DMS79 treated with DMSO at 0.1 percent for 48 hours (cell line): Measurements from ENCODE around the gene DVL1.

Experiments
- DNase-seq: peaks from one replicate; lab custom pipeline; 2025; lab: John Stamatoyannopoulos, UW

DVL1 gene

GRCh38 chr1:1298861-1299685, 50.1 kb downstream of the DVL1 start:
- no peak for DNase-seq

- DNase-seq, result no peak
These were observed 51.3 kb downstream of the DVL1 start for GRCh38 chr1:1297802-1298424.

- DNase-seq, result no peak
These were observed 52.9 kb downstream of the DVL1 start for GRCh38 chr1:1296070-1297061.

DNA sequence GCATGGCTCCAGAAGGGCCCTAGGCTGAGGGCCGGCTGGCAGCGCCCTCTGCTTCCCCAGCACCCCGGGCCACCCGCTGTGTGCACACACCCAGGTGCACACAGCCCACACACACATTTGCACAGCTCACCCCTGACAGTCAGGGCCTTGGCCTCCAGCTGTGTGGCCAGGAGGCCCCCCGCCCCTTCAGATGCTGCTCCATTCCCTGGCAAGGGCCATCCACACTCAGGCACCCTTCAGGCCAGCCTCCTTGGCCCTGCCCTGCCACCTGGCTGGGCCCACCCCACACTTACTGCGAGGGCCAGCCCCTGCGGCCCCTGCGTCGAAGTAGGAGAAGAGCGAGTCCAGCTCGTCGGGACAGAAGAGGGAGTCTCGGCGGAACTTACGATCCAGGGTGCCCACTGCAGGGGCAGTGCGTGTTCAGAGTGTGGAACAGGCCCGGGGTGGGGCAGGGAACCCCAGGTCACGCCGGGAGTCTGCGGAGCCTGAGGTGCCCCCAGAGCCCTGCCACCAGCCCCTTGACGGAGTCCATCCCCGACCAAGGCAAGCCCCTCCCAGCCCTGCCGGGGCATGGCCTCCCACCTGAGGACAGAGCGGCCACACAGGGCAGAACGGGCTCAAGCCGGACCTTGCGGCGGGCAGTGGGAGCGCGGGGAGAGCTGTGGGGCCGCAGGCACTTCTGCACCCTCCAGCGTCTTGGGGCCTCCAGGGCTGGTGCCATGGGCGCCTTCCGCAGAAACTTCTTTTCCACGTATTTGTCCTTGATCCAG, 53.9 kb downstream of the DVL1 start:
- DNase-seq, result no peak

- no peak for DNase-seq
These were observed 54.8 kb downstream of the DVL1 start for GRCh38 chr1:1294250-1294890.

DNA sequence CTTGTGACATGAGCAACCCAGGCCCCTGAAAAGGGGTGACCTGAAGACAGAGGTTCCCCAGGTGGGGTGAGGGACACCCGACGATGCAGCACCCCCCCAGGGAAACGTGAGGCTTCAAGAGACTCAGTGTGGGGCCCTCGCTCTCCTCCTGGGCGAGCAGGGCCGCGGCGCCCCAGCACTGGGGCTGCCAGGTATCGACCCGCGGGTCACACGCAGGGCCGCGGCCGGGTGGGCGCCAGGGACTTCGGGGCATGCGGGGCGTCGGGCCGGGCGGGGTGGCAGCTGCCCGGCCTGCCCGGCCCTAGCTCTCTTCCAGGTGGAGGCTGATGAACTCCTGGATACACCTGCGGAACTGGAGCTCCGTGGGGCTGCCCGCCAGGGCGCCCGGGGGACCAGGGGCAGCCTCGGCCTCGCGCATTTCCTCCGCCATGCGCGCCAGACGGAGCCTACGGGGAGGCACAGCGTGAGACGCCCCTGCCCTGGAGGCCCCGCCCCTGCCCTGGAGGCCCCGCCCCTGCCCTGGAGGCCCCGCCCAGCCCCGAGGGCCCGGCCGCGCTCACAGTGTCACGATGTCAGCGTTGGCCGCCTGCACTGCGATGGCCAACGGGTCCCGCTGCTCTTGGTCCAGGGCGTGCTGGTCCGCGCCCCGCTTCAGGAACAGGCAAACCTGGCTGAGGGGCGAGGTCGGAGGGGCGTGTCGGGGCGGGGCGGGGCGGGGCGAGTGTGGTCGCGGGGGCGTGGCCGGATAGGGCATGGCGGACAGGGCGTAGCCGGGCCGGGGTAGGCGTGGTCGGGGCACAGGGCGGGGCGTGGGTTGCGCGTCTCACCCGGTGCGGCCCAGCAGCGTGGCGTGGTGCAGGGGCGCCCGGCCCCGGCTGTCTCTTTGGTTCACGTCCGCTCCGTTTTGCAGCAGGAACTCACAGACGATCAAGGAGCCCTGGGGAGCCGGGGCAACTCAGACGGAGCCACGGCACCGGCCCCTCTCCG, 55.7 kb downstream of the DVL1 start:
- no peak for DNase-seq

GRCh38 chr1:1292851-1293250, 56.4 kb downstream of the DVL1 start:
- DNase-seq, result no peak

DNA sequence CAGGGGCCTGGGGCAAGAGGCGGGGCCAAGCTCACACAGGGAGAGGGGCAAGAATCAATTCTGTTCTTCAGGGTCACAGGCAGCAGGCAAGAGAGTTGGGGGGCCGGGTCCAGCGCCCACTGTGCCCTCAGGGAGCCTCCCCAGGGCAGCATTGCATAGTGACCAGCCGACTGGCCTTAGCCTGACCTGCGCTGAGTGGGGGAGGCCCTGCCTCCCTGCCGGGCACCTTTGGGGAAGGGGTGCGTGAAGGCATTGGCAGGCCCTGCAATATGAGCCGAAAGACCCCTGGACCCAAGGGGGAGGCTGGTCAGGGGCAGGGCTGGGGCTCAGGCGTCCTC, 56.8 kb downstream of the DVL1 start:
- no peak for DNase-seq

DNA sequence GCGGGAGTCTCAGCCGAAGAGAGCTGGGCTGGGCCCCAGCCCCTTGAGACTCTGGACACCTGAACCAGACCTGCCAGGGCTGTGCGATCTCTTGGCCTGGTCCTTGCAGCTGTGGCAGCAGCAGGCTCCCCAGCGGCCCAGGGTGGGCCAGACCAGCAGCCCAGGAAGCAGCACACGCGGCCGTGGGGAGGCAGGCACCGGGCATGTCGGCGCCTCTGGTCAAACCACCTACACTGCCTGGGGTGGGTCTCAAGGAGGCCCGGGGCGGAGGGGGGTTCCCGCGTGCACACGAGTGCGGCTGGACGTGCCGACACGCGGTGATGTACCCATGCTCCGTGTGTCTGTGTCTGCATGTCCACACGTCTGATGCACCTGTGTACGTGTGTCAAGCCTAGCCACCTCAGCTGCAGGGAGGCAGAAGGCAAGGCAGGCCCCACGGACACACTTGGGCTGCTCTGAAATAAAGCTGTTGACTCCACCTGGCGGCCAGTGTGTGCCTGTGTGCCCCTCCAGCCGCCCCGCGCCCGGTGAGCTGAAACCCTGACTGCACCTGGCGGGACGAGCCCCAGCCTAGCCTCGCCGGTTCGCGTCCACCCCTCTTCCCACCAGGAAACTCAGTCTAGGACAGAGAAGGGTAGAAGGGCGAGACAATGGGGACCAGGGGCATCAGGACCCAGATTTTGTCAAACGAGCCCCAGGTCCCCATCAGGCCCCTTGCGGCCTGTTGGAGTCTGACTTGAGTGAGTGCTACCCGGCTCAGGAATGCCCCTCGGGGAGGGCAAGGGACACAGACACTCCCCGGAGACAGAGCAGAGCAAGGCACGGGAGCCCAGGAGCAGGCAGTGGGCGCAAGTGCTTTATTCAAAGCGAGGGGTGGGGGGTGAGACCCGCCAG, 57.4 kb downstream of the DVL1 start:
- DNase-seq, result peak; percentile 90

DNA sequence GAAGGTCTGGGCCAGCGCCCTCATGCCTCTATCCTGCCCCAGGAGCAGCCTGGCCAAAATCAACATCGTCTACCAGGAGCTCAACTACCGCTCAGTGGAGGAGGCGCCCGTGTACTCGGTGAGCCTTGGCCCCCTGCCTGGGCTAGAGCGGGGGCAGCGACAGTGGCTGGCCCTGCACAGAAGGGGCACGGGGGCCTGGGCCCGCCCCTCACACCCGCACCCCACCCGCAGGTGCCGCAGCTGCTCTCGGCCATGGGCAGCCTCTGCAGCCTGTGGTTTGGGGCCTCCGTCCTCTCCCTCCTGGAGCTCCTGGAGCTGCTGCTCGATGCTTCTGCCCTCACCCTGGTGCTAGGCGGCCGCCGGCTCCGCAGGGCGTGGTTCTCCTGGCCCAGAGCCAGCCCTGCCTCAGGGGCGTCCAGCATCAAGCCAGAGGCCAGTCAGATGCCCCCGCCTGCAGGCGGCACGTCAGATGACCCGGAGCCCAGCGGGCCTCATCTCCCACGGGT, 58.1 kb downstream of the DVL1 start:
- DNase-seq, result peak; percentile 62

GRCh38 chr1:1290238-1290731, 58.9 kb downstream of the DVL1 start:
- DNase-seq, result peak; percentile 35

DNA sequence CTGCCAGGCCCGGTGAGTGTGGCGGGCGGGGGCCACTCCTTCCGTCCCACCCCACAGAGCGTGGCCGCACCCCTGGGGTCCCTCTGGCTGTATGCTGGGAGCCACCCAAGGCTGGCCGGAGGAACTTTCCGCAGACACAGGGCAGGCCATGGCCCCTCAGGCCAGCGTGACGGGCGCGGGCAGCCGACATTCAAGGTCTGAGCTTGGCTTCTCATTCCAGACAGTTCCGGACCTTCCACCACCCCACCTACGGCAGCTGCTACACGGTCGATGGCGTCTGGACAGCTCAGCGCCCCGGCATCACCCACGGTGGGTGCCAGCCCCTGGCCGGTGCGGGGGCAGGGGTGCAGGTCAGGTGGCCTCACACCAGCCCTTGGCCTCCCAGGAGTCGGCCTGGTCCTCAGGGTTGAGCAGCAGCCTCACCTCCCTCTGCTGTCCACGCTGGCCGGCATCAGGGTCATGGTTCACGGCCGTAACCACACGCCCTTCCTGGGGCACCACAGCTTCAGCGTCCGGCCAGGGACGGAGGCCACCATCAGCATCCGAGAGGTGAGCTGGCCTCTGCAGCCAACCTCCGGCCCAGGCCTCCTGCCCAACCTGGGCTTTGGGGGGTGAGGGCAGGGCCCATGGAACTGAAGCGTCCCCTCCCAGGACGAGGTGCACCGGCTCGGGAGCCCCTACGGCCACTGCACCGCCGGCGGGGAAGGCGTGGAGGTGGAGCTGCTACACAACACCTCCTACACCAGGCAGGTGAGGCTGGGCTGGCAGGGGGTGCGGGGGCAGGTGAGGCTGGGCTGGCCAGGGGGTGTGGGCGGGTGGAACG, 61.7 kb downstream of the DVL1 start:
- DNase-seq, result no peak

GRCh38 chr1:1286313-1287261, 62.6 kb downstream of the DVL1 start:
- DNase-seq, result no peak

- no peak for DNase-seq
These were observed 63.5 kb downstream of the DVL1 start for GRCh38 chr1:1285611-1286311.
